Measurements from ENCODE around the gene MIF. TPM values are rescaled to one million over a fixed set of nuclear protein-coding genes. Genes with fewer than 3 reads are reported as not detected.
A peak's percentile ranks its signal among the peaks of the same experiment; 100 is the strongest.

Gene MIF
- total RNA-seq (2014; rRNA removed) (884 and 957 TPM in 2 replicates), Bru-seq, nascent RNA (percentile 97 among the genes with signal in this experiment), BruChase-seq, experiment 1, labeled RNA remaining after a 6-hour chase (percentile 86 among the genes with signal in this experiment), BruChase-seq, experiment 2, labeled RNA remaining after a 2-hour chase (percentile 95 among the genes with signal in this experiment)
- long read RNA-seq, transcript MIF-201 (3 exons, 939 nt), result major isoform, 471 of 539 reads
- long read RNA-seq, transcript MIF-202 (2 exons, 589 nt), result minor isoform, 8 of 539 reads
- long read RNA-seq, transcript MIF-203 (2 exons, 435 nt), result minor isoform, 15 of 539 reads
- long read RNA-seq, partial matches to known transcripts, result 0 of 539 reads
- long read RNA-seq, other reads (novel, unspliced or antisense), result 45 of 539 reads

GRCh38 chr22:23893945-23894709 lies at the start of gene MIF:
Gene MIF, plus strand, starts transcription at chr22:23894383. Its CDS starts 92 bp downstream, at chr22:23894475.
- BruUV-seq (replicated peaks), result no TSS peak
- H3F3A ChIP-seq (ENCODE audit: low read length, unreplicated experiment), result no peaks in the 10 kb centered on the region
- TF ChIP-seq EZH2phosphoT487 (IDR thresholded peaks at IDR 0.05; ENCODE audit: borderline replicate concordance, low read length) (no peak), CTCF (conservative IDR thresholded peaks at IDR 0.05; ENCODE audit: low read depth, low read length) (peak; percentile 77)
- peak within 1 kb of the TSS; percentile 80 for H3K27ac ChIP-seq (ENCODE audit: low read length)
- H3K9me2 ChIP-seq (replicated peaks; ENCODE audit: low read length), result no peaks in the 10 kb centered on the region
- peaks cover 31% of the 10 kb centered on the region for H3K79me2 ChIP-seq (ENCODE audit: low read length)
- no peaks in the 10 kb centered on the region for H3K9me3 ChIP-seq (ENCODE audit: low read length)
- DNase-seq (peak; percentile 89), ATAC-seq (peak; percentile 81)
- ChIA-PET POLR2A (ENCODE audit: unreplicated experiment) (interaction anchor here (0.6 kb wide), 1 partner anchor 1161 kb away, joined by 3 read pairs; no protein-coding TSS in a partner anchor), CTCF (interaction anchor here (0.5 to 1.7 kb wide), 5 partner anchors 19 to 163 kb away, joined by 3 to 9 read pairs (median 3); partner anchors contain the start of gene SLC2A11)
- H3K36me3 ChIP-seq (ENCODE audit: low read depth, low read length), result peaks cover 20% of the 10 kb centered on the region
- H3K9ac ChIP-seq (ENCODE audit: low read length), result peak within 1 kb of the TSS; percentile 96
- no peaks in the 10 kb centered on the region for H3K27me3 ChIP-seq (ENCODE audit: low read length)
- H3K4me2 ChIP-seq (ENCODE audit: low read length), result peak within 1 kb of the TSS; percentile 95
- intact Hi-C loops (cut with micrococcal nuclease), result no loop called here
- H3K4me1 ChIP-seq (ENCODE audit: insufficient read depth, low read length), result peaks cover 17% of the 10 kb centered on the region
- peak within 1 kb of the TSS; percentile 81 for H2AFZ ChIP-seq (ENCODE audit: low read length)
- peaks cover 18% of the 10 kb centered on the region; the same call in 1 of the 2 replicates for H4K20me1 ChIP-seq (ENCODE audit: low read length)
- peak within 1 kb of the TSS; percentile 90 for H3K4me3 ChIP-seq (ENCODE audit: low read length)

GRCh38 chr22:23844739-23845202 lies 49.4 kb upstream of the MIF start:
- Histone ChIP-seq H3K9ac (ENCODE audit: low read length) (no peak overlapping the region), H2AFZ (ENCODE audit: low read length) (no peak overlapping the region), H3K9me3 (ENCODE audit: low read length) (no peaks in the 10 kb centered on the region), H3K4me1 (ENCODE audit: insufficient read depth, low read length) (no peaks in the 10 kb centered on the region), H3F3A (ENCODE audit: low read length, unreplicated experiment) (no peaks in the 10 kb centered on the region), H3K36me3 (ENCODE audit: low read depth, low read length) (no peaks in the 10 kb centered on the region), H3K4me2 (ENCODE audit: low read length) (no peak overlapping the region), H3K79me2 (ENCODE audit: low read length) (no peaks in the 10 kb centered on the region), H3K27me3 (ENCODE audit: low read length) (no peaks in the 10 kb centered on the region), H3K4me3 (ENCODE audit: low read length) (no peak overlapping the region), H3K9me2 (replicated peaks; ENCODE audit: low read length) (no peaks in the 10 kb centered on the region), H3K27ac (ENCODE audit: low read length) (no peak overlapping the region), H4K20me1 (ENCODE audit: low read length) (no peaks in the 10 kb centered on the region)
- POLR2A ChIA-PET (ENCODE audit: unreplicated experiment), result no interaction called here
- ATAC-seq (no peak), DNase-seq (no peak)
- CTCF ChIA-PET, result no interaction called here
- no TSS peak for BruUV-seq (replicated peaks)
- intact Hi-C loops (cut with micrococcal nuclease), result loop anchor here (5.0 kb wide), 2 partner anchors 77 to 302 kb away; partner anchors contain the start of gene CHCHD10
- no peak for TF ChIP-seq EZH2 (IDR thresholded peaks at IDR 0.05; ENCODE audit: low read length, unreplicated experiment)
- no peak for TF ChIP-seq CTCF (conservative IDR thresholded peaks at IDR 0.05; ENCODE audit: low read depth, low read length)
- no peak for TF ChIP-seq EZH2phosphoT487 (IDR thresholded peaks at IDR 0.05; ENCODE audit: borderline replicate concordance, low read length)

Measured in PC-3 (cell line).